A549 (cell line): Measurements from ENCODE around the gene EXOSC6. TPM values are rescaled to one million over a fixed set of nuclear protein-coding genes. Genes with fewer than 3 reads are reported as not detected.
A peak's percentile ranks its signal among the peaks of the same experiment; 100 is the strongest.

Source experiments
- ATAC-seq, 2 experiments: fragments of 200-7000 bp in 1 of 2; fragments of >200 bp in 1 of 2; cut with Nextera tagmentation in 1 of 2; cut with Tn5 transposase in 1 of 2; 3 replicates each; pipeline versions ENCODE4 v1.8.0 to v1.9.1; 2018 to 2020; ENCODE audit warnings: mild to moderate bottlenecking in 1 of 2, moderate library complexity in 1 of 2
- CTCF ChIA-PET: fragments of 300-600 bp; sonication (Branson Sonifier 250); formaldehyde crosslinking; extraction: SDS; loops from one replicate; lab custom pipeline; 2021; ENCODE audit warnings: antibody characterized with exemption, inconsistent platforms; lab: Yijun Ruan, JAX
- POLR2A ChIA-PET: fragments of 350-600 bp; formaldehyde crosslinking; extraction: SDS; loops from one replicate; lab custom pipeline; 2021; ENCODE audit warnings: antibody characterized with exemption, inconsistent platforms; lab: Yijun Ruan, JAX
- DNase-seq, 2 experiments: peaks; one replicate each; pipeline versions ENCODE4 v3.0.0 to v3.0.0-alpha.2; 2011 to 2016; ENCODE audit warnings: low read depth in 1 of 2, low spot score in 1 of 2
- FAIRE-seq: peaks from 2 replicates; lab custom pipeline; 2011; peaks lifted over from hg19 to GRCh38; lab: Jason Lieb, UNC
- H3K27ac ChIP-seq, 2 experiments: fragments of >200 bp; sonication (Bioruptor Twin); formaldehyde crosslinking; 3 replicates each; pipeline ENCODE4 v1.5.1; 2016 to 2017
- H3K4me1 ChIP-seq: fragments of >200 bp; sonication (Bioruptor Twin); formaldehyde crosslinking; 3 replicates; pipeline ENCODE4 v1.6.1; 2016
- H3K4me2 ChIP-seq: fragments of >200 bp; sonication (Bioruptor Twin); formaldehyde crosslinking; 3 replicates; pipeline ENCODE4 v1.6.1; 2016
- H3K4me3 ChIP-seq: fragments of >200 bp; sonication (Bioruptor Twin); formaldehyde crosslinking; 3 replicates; pipeline ENCODE4 v1.5.1; 2016
- H3K9me3 ChIP-seq: fragments of >200 bp; sonication (Bioruptor Twin); formaldehyde crosslinking; 3 replicates; pipeline ENCODE4 v1.6.1; 2016
- ATOH8 ChIP-seq: fragments of 250-450 bp; sonication (Bioruptor Pico); IDR thresholded peaks from 2 replicates; pipeline ENCODE4 v1.5.0; 2020; ENCODE audit warnings: low read depth, mild to moderate bottlenecking, moderate library complexity
- BCL3 ChIP-seq: fragments of >200 bp; sonication (Bioruptor Twin); formaldehyde crosslinking; IDR thresholded peaks from 3 replicates; pipeline ENCODE4 v1.6.1; 2016
- CBX2 ChIP-seq: fragments of 200-600 bp; sonication (generic); IDR thresholded peaks from 2 replicates; pipeline ENCODE4 v1.6.1; 2016; ENCODE audit warnings: low read depth, mild to moderate bottlenecking, borderline replicate concordance
- CBX8 ChIP-seq: fragments of 200-600 bp; sonication (generic); IDR thresholded peaks from 2 replicates; pipeline ENCODE4 v1.6.1; 2016
- CEBPB ChIP-seq, 2 experiments: fragments of >200 bp in 1 of 2; sonication (Bioruptor Twin) in 1 of 2; formaldehyde crosslinking in 1 of 2; IDR thresholded peaks; 2 replicates each; pipeline ENCODE4 v1.6.1; 2012 to 2016
- CHD2 ChIP-seq: fragments of 150-350 bp; IDR thresholded peaks from 2 replicates; pipeline ENCODE4 v1.6.1; 2014; ENCODE audit warnings: low read length; ENCODE audit not compliant: partially characterized antibody
- CHD4 ChIP-seq: fragments of 200-600 bp; sonication (generic); IDR thresholded peaks from 2 replicates; pipeline ENCODE4 v1.6.1; 2016; ENCODE audit warnings: antibody characterized with exemption, mild to moderate bottlenecking, borderline replicate concordance
- E2F6 ChIP-seq: IDR thresholded peaks from 2 replicates; pipeline ENCODE4 v1.6.1; 2012; ENCODE audit warnings: low read depth, borderline replicate concordance
- EHF ChIP-seq: fragments of 250-450 bp; sonication (Bioruptor Pico); IDR thresholded peaks from 2 replicates; pipeline ENCODE4 v1.5.0; 2020; ENCODE audit warnings: mild to moderate bottlenecking
- FOXS1 ChIP-seq: fragments of 250-450 bp; sonication (Bioruptor Pico); IDR thresholded peaks from 2 replicates; pipeline ENCODE4 v1.5.0; 2020; ENCODE audit warnings: mild to moderate bottlenecking, moderate library complexity
- HES2 ChIP-seq: fragments of >200 bp; sonication (Bioruptor Twin); formaldehyde crosslinking; IDR thresholded peaks from 2 replicates; pipeline ENCODE4 v1.6.1; 2016
- HOXA7 ChIP-seq: fragments of 250-450 bp; sonication (Bioruptor Pico); IDR thresholded peaks from 2 replicates; pipeline ENCODE4 v1.5.0; 2020; ENCODE audit warnings: mild to moderate bottlenecking, moderate library complexity
- HOXB5 ChIP-seq: fragments of 250-450 bp; sonication (Bioruptor Pico); IDR thresholded peaks from 2 replicates; pipeline ENCODE4 v1.5.0; 2020; ENCODE audit warnings: mild to moderate bottlenecking, moderate library complexity
- JUN ChIP-seq, 2 experiments: fragments of >200 bp; sonication (Bioruptor Twin); formaldehyde crosslinking; IDR thresholded peaks; 2 replicates in 1 of 2; 3 replicates in 1 of 2; pipeline ENCODE4 v1.6.1; 2016 to 2017
- KDM1A ChIP-seq: fragments of 200-600 bp; sonication (generic); IDR thresholded peaks from 2 replicates; pipeline ENCODE4 v1.6.1; 2016; ENCODE audit warnings: low read depth, mild to moderate bottlenecking
- KDM5A ChIP-seq: fragments of 200-600 bp; sonication (generic); IDR thresholded peaks from 2 replicates; pipeline ENCODE4 v1.6.1; 2016; ENCODE audit warnings: antibody characterized with exemption, mild to moderate bottlenecking
- MAFK ChIP-seq: fragments of 450-650 bp; IDR thresholded peaks from 2 replicates; pipeline ENCODE4 v1.6.1; 2014; ENCODE audit not compliant: partially characterized antibody
- MAX ChIP-seq: IDR thresholded peaks from 2 replicates; pipeline ENCODE4 v1.6.1; 2012
- MYC ChIP-seq: IDR thresholded peaks from 2 replicates; pipeline ENCODE4 v1.6.1; 2012; ENCODE audit warnings: mild to moderate bottlenecking, inconsistent platforms, low read length, improper control_type of control experiment, borderline replicate concordance
- NFE2L2 ChIP-seq: fragments of 150-350 bp; conservative IDR thresholded peaks from 2 replicates; pipeline ENCODE4 v1.6.1; 2014; ENCODE audit warnings: low read length
- NR3C1 ChIP-seq: fragments of >200 bp; sonication (Bioruptor Twin); formaldehyde crosslinking; IDR thresholded peaks from 3 replicates; pipeline ENCODE4 v1.6.1; 2017
- PBX3 ChIP-seq: IDR thresholded peaks from 2 replicates; pipeline ENCODE4 v1.6.1; 2012
- PHF8 ChIP-seq: fragments of 200-600 bp; sonication (generic); IDR thresholded peaks from 2 replicates; pipeline ENCODE4 v1.6.1; 2016; ENCODE audit warnings: low read depth, mild to moderate bottlenecking, antibody characterized with exemption, moderate library complexity, borderline replicate concordance
- POLR2A ChIP-seq: IDR thresholded peaks from 2 replicates; pipeline ENCODE4 v1.6.1; 2012; ENCODE audit warnings: mild to moderate bottlenecking, low read length
- POLR2AphosphoS2 ChIP-seq: conservative IDR thresholded peaks from 2 replicates; pipeline ENCODE4 v1.6.1; 2012; ENCODE audit warnings: low read length, improper control_type of control experiment, inconsistent platforms
- RAD21 ChIP-seq, 2 experiments: fragments of >200 bp in 1 of 2; sonication (Bioruptor Twin) in 1 of 2; formaldehyde crosslinking in 1 of 2; IDR thresholded peaks in 1 of 2; conservative IDR thresholded peaks in 1 of 2; 2 replicates in 1 of 2; 3 replicates in 1 of 2; pipeline ENCODE4 v1.6.1; 2012 to 2018; ENCODE audit warnings: inconsistent platforms in 1 of 2
- RARB ChIP-seq: fragments of 250-450 bp; sonication (Bioruptor Pico); IDR thresholded peaks from 2 replicates; pipeline ENCODE4 v1.8.0; 2021; ENCODE audit warnings: mild to moderate bottlenecking, moderate library complexity
- RCOR1 ChIP-seq: fragments of 150-350 bp; IDR thresholded peaks from 2 replicates; pipeline ENCODE4 v1.6.1; 2014; ENCODE audit warnings: antibody characterized with exemption, low read length, low read depth
- RFX5 ChIP-seq: fragments of 450-650 bp; IDR thresholded peaks from 2 replicates; pipeline ENCODE4 v1.7.1; 2014; ENCODE audit warnings: antibody characterized with exemption, mild to moderate bottlenecking, moderate library complexity
- RNF2 ChIP-seq: fragments of 200-600 bp; sonication (generic); IDR thresholded peaks from 2 replicates; pipeline ENCODE4 v1.6.1; 2016; ENCODE audit warnings: low read depth, mild to moderate bottlenecking, antibody characterized with exemption, moderate library complexity, borderline replicate concordance
- SMC3 ChIP-seq: fragments of >200 bp; sonication (Bioruptor Twin); formaldehyde crosslinking; IDR thresholded peaks from 3 replicates; pipeline ENCODE4 v1.6.1; 2018; ENCODE audit warnings: inconsistent platforms
- TFCP2L1 ChIP-seq: fragments of 250-450 bp; sonication (Bioruptor Pico); IDR thresholded peaks from 2 replicates; pipeline ENCODE4 v1.5.0; 2021; ENCODE audit warnings: mild to moderate bottlenecking
- TP53 ChIP-seq: fragments of 250-450 bp; sonication (Bioruptor Pico); IDR thresholded peaks from 2 replicates; pipeline ENCODE4 v1.5.0; 2021; ENCODE audit warnings: mild to moderate bottlenecking, moderate library complexity
- ZC3H11A ChIP-seq: fragments of 450-650 bp; IDR thresholded peaks from 2 replicates; pipeline ENCODE4 v1.6.1; 2014; ENCODE audit warnings: antibody characterized with exemption, mild to moderate bottlenecking
- ZSCAN20 ChIP-seq: fragments of 250-450 bp; sonication (Bioruptor Pico); IDR thresholded peaks from 2 replicates; pipeline ENCODE4 v1.8.0; 2022; ENCODE audit warnings: mild to moderate bottlenecking, moderate library complexity
- WGBS: methylation state at CpG from one replicate; pipeline ENCODE4 v1.1.6; 2017; ENCODE audit errors: missing lambda C conversion rate; 5-methylcytosine and 5-hydroxymethylcytosine counted together
- polyA plus RNA-seq, 4 experiments: library from polyadenylated mRNA; depleted of rRNA in 3 of 4; stranded (reverse); fragments of >200 nt; fragmentation: RNase III in 1 of 4; extraction: RNeasy Plus Mini Kit Qiagen cat#74134 plus additional on column Dnase treatment in 1 of 4; gene quantifications; 2 replicates in 3 of 4; 3 replicates in 1 of 4; pipeline ENCODE4 v1.2.3, GENCODE V29; 2011 to 2017

Gene EXOSC6
- polyA plus RNA-seq, 2 of the 4 experiments (the other 2 are of a cell fraction): 12.2 to 15.0 TPM

GRCh38 chr16:70298988-70299938 lies 47.5 kb upstream of the EXOSC6 start, which contains the start of gene DDX19B:
Gene DDX19B, plus strand, starts transcription at chr16:70299186. Its CDS starts 112 bp downstream, at chr16:70299298.
- ChIA-PET CTCF (interaction anchor here (0.9 to 1.4 kb wide), 2 partner anchors 9 to 48 kb away, joined by 4 to 5 read pairs; partner anchors contain the start of gene EXOSC6), POLR2A (interaction anchor here (0.5 to 2.4 kb wide), 4 partner anchors 11 to 53 kb away, joined by 3 to 36 read pairs (median 4); partner anchors contain the start of genes AARS1 and DDX19A)
- peaks cover 5% of the 10 kb centered on the region for H3K4me1 ChIP-seq
- H3K4me2 ChIP-seq: peak within 1 kb of the TSS; percentile 92
- peaks cover 10% of the 10 kb centered on the region; the same call in 2 of the 3 replicates for H3K9me3 ChIP-seq
- no peak for FAIRE-seq
- peak within 1 kb of the TSS; percentile 90 to 94 for H3K27ac ChIP-seq
- peak; percentile 96 for ATAC-seq
- peak; percentile 79 for DNase-seq
- 3% methylated on average over 27 of the region's 37 CpGs for WGBS
- peak within 1 kb of the TSS; percentile 94 for H3K4me3 ChIP-seq
- TF ChIP-seq RFX5 (no peak), PBX3 (no peak), NFE2L2 (no peak), CHD2 (no peak), MAFK (no peak), RCOR1 (no peak), CEBPB (IDR thresholded peaks at IDR 0.05) (peak in 1 of 2 experiments; percentile 65; a peak in 2 of 4 replicates), HOXA7 (CRISPR knock-in tag) (no peak), KDM5A (0 out of 2 replicates have a peak, but pooled peaks have one; percentile 67), BCL3 (peak; percentile 60; the same call in 1 of the 3 replicates), MAX (peak; percentile 73), ZC3H11A (no peak), NR3C1 (no peak), KDM1A (no peak), CBX2 (no peak), HOXB5 (CRISPR knock-in tag) (0 out of 2 replicates have a peak, but pooled peaks have one; percentile 54), E2F6 (peak; percentile 50; the same call in 1 of the 2 replicates), ZSCAN20 (CRISPR knock-in tag) (no peak), ATOH8 (no peak), CBX8 (no peak), JUN (IDR thresholded peaks at IDR 0.05) (peak in 1 of 2 experiments; percentile 65; a peak in 1 of 5 replicates), MYC (no peak; the same call in 1 of the 2 replicates), POLR2A (peak; percentile 87), RAD21 (conservative IDR thresholded peaks at IDR 0.05 in 1 of 2, IDR thresholded peaks at IDR 0.05 in 1 of 2) (no peak), PHF8 (peak; percentile 91), HES2 (no peak), FOXS1 (no peak), POLR2AphosphoS2 (no peak), TFCP2L1 (CRISPR knock-in tag) (no peak), TP53 (CRISPR knock-in tag) (no peak), RNF2 (no peak), RARB (CRISPR knock-in tag) (no peak), SMC3 (no peak), CHD4 (no peak), EHF (CRISPR knock-in tag) (peak; percentile 44; the same call in 1 of the 2 replicates)
